PC-3 (cell line): Measurements from ENCODE around the gene SULT1C2. TPM values are rescaled to one million over a fixed set of nuclear protein-coding genes. Genes with fewer than 3 reads are reported as not detected.

ENCODE experiments used
- ATAC-seq: fragments of 200-7000 bp; cut with Tn5 transposase; 2 replicates; pipeline ENCODE4 v1.9.1; 2020; ENCODE audit warnings: mild to moderate bottlenecking, moderate library complexity
- BruUV-seq: library from RNA; stranded (reverse); fragments of 400-500 nt; replicated peaks from 2 replicates; lab custom pipeline; 2021; lab: Mats Ljungman, UMichigan
- CTCF ChIA-PET: fragments of 300-600 bp; sonication (Branson Sonifier 250); formaldehyde crosslinking; loops from one replicate; lab custom pipeline; 2022; ENCODE audit warnings: antibody characterized with exemption; lab: Charles Lee
- POLR2A ChIA-PET: fragments of 300-600 bp; sonication (Branson Sonifier 250); formaldehyde crosslinking; loops from one replicate; lab custom pipeline; 2022; ENCODE audit warnings: antibody characterized with exemption; ENCODE audit not compliant: unreplicated experiment; lab: Charles Lee
- DNase-seq: peaks from one replicate; pipeline ENCODE4 v3.0.0-alpha.2; 2015
- H2AFZ ChIP-seq: fragments of 300-600 bp; sonication (generic); 2 replicates; pipeline ENCODE4 v1.6.0; 2016; ENCODE audit warnings: antibody characterized with exemption, low read length
- H3F3A ChIP-seq: fragments of 300-600 bp; sonication (generic); one replicate; pipeline ENCODE4 v1.6.0; 2017; ENCODE audit warnings: antibody characterized with exemption, low read length, control low read depth, mild to moderate bottlenecking; ENCODE audit not compliant: unreplicated experiment
- H3K27ac ChIP-seq: fragments of 300-600 bp; sonication (generic); 2 replicates; pipeline ENCODE4 v1.5.1; 2016; ENCODE audit warnings: mild to moderate bottlenecking, low read length
- H3K27me3 ChIP-seq: fragments of 300-600 bp; sonication (generic); 2 replicates; pipeline ENCODE4 v1.6.1; 2016; ENCODE audit warnings: low read length, mixed read lengths
- H3K36me3 ChIP-seq: fragments of 300-600 bp; sonication (generic); 2 replicates; pipeline ENCODE4 v1.6.1; 2016; ENCODE audit warnings: low read depth, mixed run types, low read length, mixed read lengths
- H3K4me1 ChIP-seq: fragments of 300-600 bp; sonication (generic); 2 replicates; pipeline ENCODE4 v1.5.1; 2016; ENCODE audit warnings: low read length; ENCODE audit not compliant: insufficient read depth
- H3K4me2 ChIP-seq: fragments of 300-600 bp; sonication (generic); 2 replicates; pipeline ENCODE4 v1.6.0; 2016; ENCODE audit warnings: low read length
- H3K4me3 ChIP-seq: fragments of 300-600 bp; sonication (generic); 2 replicates; pipeline ENCODE4 v1.5.1; 2016; ENCODE audit warnings: mild to moderate bottlenecking, low read length, mixed read lengths
- H3K79me2 ChIP-seq: fragments of 300-600 bp; sonication (generic); 2 replicates; pipeline ENCODE4 v1.6.1; 2017; ENCODE audit warnings: low read length, mixed read lengths
- H3K9ac ChIP-seq: fragments of 300-600 bp; sonication (generic); 2 replicates; pipeline ENCODE4 v1.6.0; 2016; ENCODE audit warnings: mild to moderate bottlenecking, low read length
- H3K9me2 ChIP-seq: fragments of 300-600 bp; sonication (generic); replicated peaks from 2 replicates; pipeline ENCODE4 v1.6.1; 2016; ENCODE audit warnings: mixed run types, low read length, mixed read lengths
- H3K9me3 ChIP-seq: fragments of 300-600 bp; sonication (generic); 2 replicates; pipeline ENCODE4 v1.6.1; 2016; ENCODE audit warnings: low read length, mixed read lengths
- H4K20me1 ChIP-seq: fragments of 300-600 bp; sonication (generic); 2 replicates; pipeline ENCODE4 v1.6.1; 2016; ENCODE audit warnings: low read length, mixed read lengths
- CTCF ChIP-seq: fragments of 300-600 bp; sonication (generic); conservative IDR thresholded peaks from 2 replicates; pipeline ENCODE4 v1.5.1; 2017; ENCODE audit warnings: antibody characterized with exemption, low read depth, mild to moderate bottlenecking, low read length
- EZH2 ChIP-seq: fragments of 300-600 bp; sonication (generic); IDR thresholded peaks from one replicate; pipeline ENCODE4 v1.6.1; 2017; ENCODE audit warnings: antibody characterized with exemption, mild to moderate bottlenecking, low read length; ENCODE audit not compliant: unreplicated experiment
- EZH2phosphoT487 ChIP-seq: fragments of 300-600 bp; sonication (generic); IDR thresholded peaks from 2 replicates; pipeline ENCODE4 v1.6.1; 2018; ENCODE audit warnings: mild to moderate bottlenecking, antibody characterized with exemption, low read length, borderline replicate concordance
- intact Hi-C: fragments of 100-400 bp; cut with micrococcal nuclease; formaldehyde crosslinking; loops from 2 replicates; pipeline ENCODE4 v1.9.0; 2023
- total RNA-seq: library from RNA; depleted of rRNA; stranded (reverse); fragments of >200 nt; gene quantifications from 2 replicates; pipeline ENCODE4 v1.2.3, GENCODE V29; 2014

SULT1C2 gene
- total RNA-seq, 1 experiment from 2014 or later = not detected

DNA sequence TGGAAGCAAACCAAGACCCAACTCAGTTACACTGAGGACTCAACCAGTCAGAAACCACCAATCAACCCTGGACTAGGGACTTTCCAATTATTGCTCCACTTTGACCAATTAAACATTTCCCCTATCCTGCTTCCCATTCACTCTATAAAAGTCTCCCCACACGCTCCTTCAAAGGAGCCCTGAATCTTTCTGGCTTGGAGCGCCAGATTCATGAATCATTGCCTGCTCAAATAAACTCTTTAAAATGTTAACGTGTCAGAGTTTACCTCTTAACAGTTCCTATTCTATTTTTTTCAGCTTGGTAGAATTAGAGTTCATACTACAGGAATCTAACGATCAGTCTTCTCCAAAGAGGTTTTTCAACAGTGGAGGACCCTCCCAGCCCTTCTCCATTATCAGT lies 20.7 kb upstream of the SULT1C2 start:
- POLR2A ChIA-PET = no interaction called here
- no peak for TF ChIP-seq EZH2
- TF ChIP-seq CTCF = no peak
- no peak for TF ChIP-seq EZH2phosphoT487
- no peak overlapping the region for H3K4me3 ChIP-seq
- H3F3A ChIP-seq = no peaks in the 10 kb centered on the region
- H3K9ac ChIP-seq = peak overlapping the region; percentile 13; the same call in 1 of the 2 replicates
- ATAC-seq (peak; percentile 75), DNase-seq (peak; percentile 80)
- H3K27me3 ChIP-seq = no peaks in the 10 kb centered on the region
- H4K20me1 ChIP-seq = no peaks in the 10 kb centered on the region
- H3K4me2 ChIP-seq = peak overlapping the region; percentile 38
- CTCF ChIA-PET = no interaction called here
- H3K9me3 ChIP-seq = no peaks in the 10 kb centered on the region
- H3K27ac ChIP-seq = peak overlapping the region; percentile 80
- H3K79me2 ChIP-seq = no peaks in the 10 kb centered on the region
- H3K9me2 ChIP-seq = no peaks in the 10 kb centered on the region
- intact Hi-C loops = loop anchor here (1.0 kb wide), 1 partner anchor 181 kb away; the partner anchor contains the start of gene GCC2
- no TSS peak for BruUV-seq
- H3K4me1 ChIP-seq = peaks cover 38% of the 10 kb centered on the region
- peak overlapping the region; percentile 14; the same call in 1 of the 2 replicates for H2AFZ ChIP-seq
- H3K36me3 ChIP-seq = no peaks in the 10 kb centered on the region

DNA sequence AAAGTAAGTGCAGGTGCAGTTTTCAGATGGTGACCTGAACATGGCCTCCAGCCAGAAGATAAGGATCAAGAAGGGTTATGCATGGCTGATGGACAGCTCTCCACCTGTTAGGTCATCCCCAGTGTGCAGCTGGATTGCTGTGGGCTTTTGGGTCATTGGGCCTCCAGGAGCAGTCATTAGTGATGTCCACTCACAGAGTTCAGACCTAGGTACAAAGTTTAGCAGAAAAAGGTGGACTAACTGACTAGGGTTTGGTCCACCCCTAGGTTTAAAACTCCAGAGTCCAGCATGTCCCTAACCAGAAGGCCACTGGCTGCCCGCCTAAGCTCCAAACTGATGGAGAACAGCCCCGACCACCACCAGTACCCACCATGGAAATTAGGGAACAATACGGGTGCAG lies 18.3 kb upstream of the SULT1C2 start:
- CTCF ChIA-PET = no interaction called here
- DNase-seq (no peak), ATAC-seq (no peak)
- Histone ChIP-seq H3K9ac (no peak overlapping the region), H3K27ac (no peak overlapping the region), H3K36me3 (no peaks in the 10 kb centered on the region), H3K79me2 (no peaks in the 10 kb centered on the region), H3F3A (no peaks in the 10 kb centered on the region), H2AFZ (no peak overlapping the region), H3K27me3 (no peaks in the 10 kb centered on the region), H3K4me3 (no peak overlapping the region), H4K20me1 (no peaks in the 10 kb centered on the region), H3K4me2 (no peak overlapping the region), H3K4me1 (peaks cover 38% of the 10 kb centered on the region), H3K9me3 (no peaks in the 10 kb centered on the region), H3K9me2 (no peaks in the 10 kb centered on the region)
- no peak for TF ChIP-seq EZH2phosphoT487
- no peak for TF ChIP-seq CTCF
- no peak for TF ChIP-seq EZH2
- POLR2A ChIA-PET = no interaction called here
- BruUV-seq = no TSS peak
- intact Hi-C loops = loop anchor here (5.0 kb wide), 1 partner anchor 53 kb away; no protein-coding TSS in a partner anchor

GRCh38 chr2:108270768-108271506 lies 17.8 kb upstream of the SULT1C2 start:
- no peak for TF ChIP-seq EZH2
- no peak for TF ChIP-seq EZH2phosphoT487
- TF ChIP-seq CTCF = no peak
- no peaks in the 10 kb centered on the region for H3K36me3 ChIP-seq
- BruUV-seq = no TSS peak
- H3K27me3 ChIP-seq = no peaks in the 10 kb centered on the region
- ATAC-seq = no peak
- ChIA-PET POLR2A (no interaction called here), CTCF (no interaction called here)
- no peak overlapping the region for H3K4me3 ChIP-seq
- H3K27ac ChIP-seq = peak overlapping the region; percentile 73; the same call in 1 of the 2 replicates
- H3K9me2 ChIP-seq = no peaks in the 10 kb centered on the region
- H3K79me2 ChIP-seq = no peaks in the 10 kb centered on the region
- no peaks in the 10 kb centered on the region for H3F3A ChIP-seq
- H3K9me3 ChIP-seq = no peaks in the 10 kb centered on the region
- no peaks in the 10 kb centered on the region for H4K20me1 ChIP-seq
- H3K4me2 ChIP-seq = no peak overlapping the region
- DNase-seq = no peak
- H3K4me1 ChIP-seq = peaks cover 38% of the 10 kb centered on the region
- H3K9ac ChIP-seq = no peak overlapping the region
- intact Hi-C loops = loop anchor here (5.0 kb wide), 1 partner anchor 54 kb away; no protein-coding TSS in a partner anchor
- H2AFZ ChIP-seq = no peak overlapping the region; the same call in 1 of the 2 replicates
